DMS 273 (cell line): ENCODE measurements around the gene ARRB2.
"Not testable (repeated sequence)": the region's sequence is repeated elsewhere in the genome, so short reads cannot be mapped to it uniquely, and the experiment has no call there.

Experiments used
- DNase-seq: peaks from one replicate; lab custom pipeline; 2025; ENCODE audit not compliant: unreplicated experiment; lab: John Stamatoyannopoulos, UW

The ARRB2 gene

GRCh38 chr17:4709794-4710692, at the start of gene ARRB2:
TSS of gene ARRB2 (plus strand) at chr17:4710632. CDS start at chr17:4710722, 90 bp downstream.
- DNase-seq: peak; percentile 98

- DNase-seq: no peak
Observed at GRCh38 chr17:4663711-4664110, 46.7 kb upstream of the ARRB2 start.

- DNase-seq: no peak
Observed at GRCh38 chr17:4664230-4664629, 46.2 kb upstream of the ARRB2 start.

GRCh38 chr17:4665027-4665426, 45.4 kb upstream of the ARRB2 start:
- DNase-seq: no peak

DNA sequence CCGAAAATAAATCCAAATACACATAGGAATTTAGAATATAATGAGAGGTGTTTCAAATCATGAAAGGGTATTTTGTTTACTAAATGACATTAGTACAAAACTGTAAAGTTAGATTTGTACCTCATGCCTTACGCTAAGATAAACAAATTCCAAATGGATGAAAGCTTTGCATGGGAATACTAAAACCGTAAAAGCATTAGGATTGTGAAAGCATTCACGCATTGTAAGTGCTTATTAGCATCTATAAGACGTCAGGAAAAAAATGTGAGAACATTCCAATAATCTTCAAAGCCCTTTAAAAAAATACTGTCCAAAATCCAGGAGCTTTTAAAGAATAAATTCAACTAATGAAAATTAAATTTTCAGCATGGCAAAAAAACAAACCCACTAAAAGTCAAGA, 44.1 kb upstream of the ARRB2 start:
- no peak for DNase-seq

GRCh38 chr17:4667166-4667565, 43.3 kb upstream of the ARRB2 start:
- DNase-seq: no peak

DNA sequence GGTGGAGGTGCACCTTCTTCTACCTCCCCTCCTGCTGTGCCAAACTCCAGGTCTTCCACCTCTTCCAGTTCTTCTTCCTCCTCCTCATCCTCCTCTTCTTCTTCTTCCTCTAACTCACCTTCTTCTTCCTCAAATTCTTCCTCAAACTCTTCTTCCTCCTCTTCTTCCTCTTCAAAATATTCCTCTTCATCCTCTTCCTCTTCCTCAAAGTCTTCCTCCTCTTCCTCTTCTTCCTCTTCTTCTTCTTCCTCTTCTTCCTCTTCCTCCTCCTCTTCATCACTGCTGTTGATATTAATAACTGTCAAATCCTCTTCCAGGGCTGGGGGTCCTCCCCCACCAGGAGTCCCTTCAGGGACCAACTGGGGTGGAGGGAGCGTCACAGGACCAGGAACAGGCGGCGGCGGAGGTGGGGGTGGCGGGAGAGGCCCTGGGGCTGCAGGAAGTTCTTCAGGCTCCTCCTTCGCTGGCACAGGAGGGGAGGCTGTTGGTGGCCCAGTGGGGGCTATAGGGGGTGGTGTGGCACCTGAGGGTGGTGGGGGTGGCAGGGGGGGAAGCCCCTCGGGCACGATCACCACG, 38.3 kb upstream of the ARRB2 start:
- DNase-seq: no peak

DNA sequence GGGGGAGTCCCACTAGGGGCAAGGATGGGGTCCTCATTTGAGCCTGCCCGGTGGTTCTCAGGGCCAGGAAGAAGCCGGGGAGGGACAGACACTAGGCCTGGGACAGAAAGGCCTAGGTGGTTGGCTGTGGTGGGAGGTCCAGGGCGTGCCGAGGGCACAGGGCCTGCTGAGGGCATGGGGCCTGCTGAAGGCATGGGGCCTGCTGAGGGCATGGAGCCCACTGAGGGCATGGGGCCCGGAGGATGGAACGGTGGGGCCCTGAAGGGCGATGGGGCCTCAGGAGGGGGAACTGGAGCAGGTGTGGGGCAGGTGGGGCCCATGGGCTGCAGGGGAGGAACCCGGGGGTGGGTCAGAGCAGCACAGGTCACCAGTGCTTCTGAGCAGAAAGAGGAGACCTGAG, 37.7 kb upstream of the ARRB2 start:
- DNase-seq: no peak

DNA sequence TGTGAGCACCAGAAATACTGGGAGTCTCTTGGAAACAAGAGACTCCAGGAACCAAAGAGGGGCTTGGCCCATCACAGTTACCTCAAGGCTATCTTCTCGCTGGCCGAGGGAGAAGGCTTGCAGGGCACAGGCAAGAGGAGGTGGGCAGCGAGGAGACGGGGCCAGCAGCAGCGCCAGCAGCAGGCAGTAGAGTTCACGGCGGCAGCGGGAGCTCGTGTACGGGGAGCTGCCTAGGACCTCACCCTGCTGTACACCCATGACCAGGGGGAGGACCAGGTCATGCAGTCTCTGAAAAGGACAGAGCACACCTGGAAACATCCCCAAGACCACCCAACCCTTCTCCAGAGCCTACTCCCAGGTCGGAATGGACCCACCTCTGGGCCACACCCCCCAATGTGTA, 37.3 kb upstream of the ARRB2 start:
- no peak for DNase-seq

DNA sequence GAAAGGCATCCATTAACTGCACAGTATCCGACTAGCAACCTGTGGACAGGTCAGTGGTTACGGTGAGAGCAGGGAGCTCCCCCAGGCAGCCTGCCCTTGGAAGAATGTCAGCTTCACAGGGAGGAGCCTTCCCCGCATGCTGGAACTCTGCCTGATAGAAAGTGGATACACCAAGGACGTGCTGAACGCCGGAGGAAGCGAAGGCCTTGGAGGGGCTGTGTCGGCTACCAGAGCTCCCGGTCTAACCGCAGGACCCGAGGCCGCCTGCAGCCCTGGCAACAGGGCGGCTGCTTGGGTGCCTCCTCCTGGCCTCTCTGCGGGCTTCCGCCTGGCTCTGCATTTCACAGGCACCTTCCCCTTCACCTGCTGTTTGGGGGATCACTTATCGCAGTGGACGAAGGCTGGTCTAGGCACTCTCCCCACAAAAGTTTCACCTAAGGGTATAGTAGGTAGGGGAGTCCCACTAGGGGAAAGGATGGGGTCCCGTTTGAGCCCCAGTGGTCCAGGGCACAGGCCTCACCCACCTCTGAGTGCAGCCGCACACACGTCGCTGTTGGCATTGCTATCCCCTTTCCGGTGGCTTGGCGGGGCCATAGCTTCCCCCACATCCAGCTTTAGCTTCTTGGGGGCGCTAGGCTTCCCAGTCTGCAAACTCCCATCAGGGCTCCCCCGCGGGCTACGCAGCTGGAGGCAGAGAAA, 36.3 kb upstream of the ARRB2 start:
- DNase-seq: no peak

DNA sequence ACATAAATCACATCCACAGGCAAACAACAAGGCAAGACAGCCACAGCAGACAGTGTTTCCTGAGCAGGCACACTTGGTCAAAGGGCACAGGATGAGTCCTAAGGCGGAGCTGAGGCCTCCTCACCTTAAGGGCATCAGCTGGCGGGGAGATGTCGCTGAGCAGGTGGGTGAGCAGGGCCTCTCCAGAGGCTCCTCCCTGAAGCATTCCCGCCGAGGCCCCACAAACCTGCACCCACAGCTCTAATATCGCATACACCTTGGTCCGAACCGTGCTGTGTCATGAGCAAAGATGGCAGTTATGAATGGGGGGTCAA, 35.8 kb upstream of the ARRB2 start:
- no peak for DNase-seq

DNA sequence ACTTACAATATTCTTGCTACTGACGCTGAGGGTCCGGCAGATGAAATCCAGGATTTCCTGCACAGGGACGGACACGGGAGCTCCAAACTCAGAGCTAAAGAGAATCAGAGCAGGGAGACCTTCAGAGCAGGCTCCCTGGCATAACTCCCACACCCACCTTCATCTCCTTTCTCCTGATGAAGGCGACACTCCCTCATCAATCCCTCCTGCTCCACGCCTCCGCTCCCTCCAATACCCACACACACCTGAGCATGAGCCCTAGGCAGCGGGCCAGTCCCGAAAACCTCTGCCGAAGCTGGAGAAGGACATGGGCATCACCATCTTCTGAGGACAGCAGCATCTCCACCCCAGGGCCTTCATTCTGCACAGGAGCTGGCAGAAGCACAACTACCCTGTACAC, 34.6 kb upstream of the ARRB2 start:
- no peak for DNase-seq

GRCh38 chr17:4676791-4677190, 33.6 kb upstream of the ARRB2 start:
- DNase-seq: no peak

- no peak for DNase-seq
Observed at GRCh38 chr17:4678448-4679026, 31.9 kb upstream of the ARRB2 start.

- peak; percentile 9 for DNase-seq
Observed at GRCh38 chr17:4679658-4680057, 30.8 kb upstream of the ARRB2 start.

- DNase-seq: not testable (repeated sequence)
Observed at GRCh38 chr17:4683739-4684138, 26.7 kb upstream of the ARRB2 start.

GRCh38 chr17:4689872-4690271, 20.6 kb upstream of the ARRB2 start:
- not testable (repeated sequence) for DNase-seq

DNA sequence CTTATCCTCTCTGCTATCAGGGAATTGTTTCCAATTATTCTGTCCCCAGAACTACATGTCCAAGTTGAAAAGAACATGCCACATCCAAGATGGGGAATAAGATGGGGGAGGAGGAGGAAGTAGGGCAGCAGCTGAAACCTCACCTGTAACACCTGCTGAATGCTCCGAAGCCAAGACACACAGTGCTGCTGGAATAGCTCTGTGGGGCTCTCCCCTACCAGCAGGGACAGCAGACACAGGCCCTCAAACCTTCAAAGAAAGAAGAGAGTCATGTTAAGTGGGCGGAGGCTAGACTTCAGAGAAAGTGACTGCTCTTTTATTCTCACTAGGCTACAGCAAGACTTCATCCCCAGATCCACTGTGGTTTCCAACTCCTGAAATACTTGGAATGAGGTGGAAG, 19.7 kb upstream of the ARRB2 start:
- no peak for DNase-seq

GRCh38 chr17:4691686-4692085, 18.7 kb upstream of the ARRB2 start:
- DNase-seq: no peak

- no peak for DNase-seq
Observed at GRCh38 chr17:4693416-4693815, 17.0 kb upstream of the ARRB2 start.

DNA sequence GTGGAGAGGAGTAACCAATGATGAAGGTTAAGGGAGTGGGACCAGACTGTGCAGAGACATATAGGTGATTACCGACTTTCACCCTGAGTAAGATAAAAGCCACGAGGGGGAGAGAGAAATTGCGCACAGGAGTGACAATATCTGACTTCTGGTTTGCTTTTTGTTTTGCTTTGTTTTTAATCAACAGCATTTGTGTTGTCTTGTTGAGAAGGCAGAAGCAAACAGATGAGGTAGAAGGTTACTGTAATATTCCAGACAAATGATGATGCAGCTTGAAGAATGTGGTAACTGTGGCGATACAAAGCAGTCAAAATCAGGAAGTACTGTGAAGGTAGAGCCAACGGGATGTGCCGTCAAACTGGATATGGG, 14.0 kb upstream of the ARRB2 start:
- DNase-seq: no peak
